ENCODE results near the gene LRP8. TPM values are rescaled to one million over a fixed set of nuclear protein-coding genes. Genes with fewer than 3 reads are reported as not detected.

LRP8 gene
- total RNA-seq, 1 experiment from 2014 or later, result 56.3 TPM

- no peaks in the 10 kb centered on the region for H3K4me1 ChIP-seq (ENCODE audit: control insufficient read depth in 1 of 2, insufficient read depth in 2 of 2, low read length in 2 of 2)
- ATAC-seq (no peak), DNase-seq (ENCODE audit: low read depth, low spot score) (no peak)
- H3K4me3 ChIP-seq (replicated peaks in 1 of 2; ENCODE audit: low read depth in 1 of 2, low read length in 2 of 2), result no peak overlapping the region
- no peak overlapping the region for H2AFZ ChIP-seq (ENCODE audit: low read depth, low read length, poor library complexity, severe bottlenecking)
- no peaks in the 10 kb centered on the region for H3K27me3 ChIP-seq (ENCODE audit: insufficient read depth, low read length)
- H3K9me3 ChIP-seq (ENCODE audit: control insufficient read depth in 1 of 2, insufficient read depth in 1 of 2, low read depth in 1 of 2, low read length in 2 of 2), result no peaks in the 10 kb centered on the region
- H4K20me1 ChIP-seq (ENCODE audit: insufficient read depth), result no peaks in the 10 kb centered on the region
- ChIA-PET POLR2A (no interaction called here), CTCF (no interaction called here), RAD21 (ENCODE audit: low non-redundant PET in 1 of 2, low total read pairs in 2 of 2, uncharacterized antibody in 2 of 2, unreplicated experiment in 2 of 2) (no interaction called here)
- H3K9me2 ChIP-seq (ENCODE audit: insufficient read depth), result no peaks in the 10 kb centered on the region
- no peaks in the 10 kb centered on the region for H3K79me2 ChIP-seq (ENCODE audit: insufficient read depth, low read length)
- intact Hi-C loops (cut with micrococcal nuclease), result no loop called here
- H3K9ac ChIP-seq (ENCODE audit: low read length), result no peak overlapping the region
- TF ChIP-seq CEBPB (IDR thresholded peaks at IDR 0.05; ENCODE audit: low read depth), result no peak
- no peak for TF ChIP-seq EGR1 (IDR thresholded peaks at IDR 0.05; ENCODE audit: low read depth)
- TF ChIP-seq JUND (IDR thresholded peaks at IDR 0.05), result no peak
- TF ChIP-seq SP1 (IDR thresholded peaks at IDR 0.05; ENCODE audit: low read depth), result no peak
- TF ChIP-seq ZFX (IDR thresholded peaks at IDR 0.05), result no peak
- TF ChIP-seq CBX3 (IDR thresholded peaks at IDR 0.05; ENCODE audit: low read depth), result no peak
- no peak for TF ChIP-seq ATF3 (IDR thresholded peaks at IDR 0.05)
- TF ChIP-seq TCF7L2 (IDR thresholded peaks at IDR 0.05; ENCODE audit: borderline replicate concordance, extremely low read depth, insufficient read depth, insufficient read length), result no peak
- TF ChIP-seq RAD21 (IDR thresholded peaks at IDR 0.05; ENCODE audit: low read depth), result no peak
- no peak for TF ChIP-seq MAX (IDR thresholded peaks at IDR 0.05)
- no peak for TF ChIP-seq ELF1 (IDR thresholded peaks at IDR 0.05; ENCODE audit: borderline replicate concordance, low read depth)
- no peak for TF ChIP-seq FOSL1 (IDR thresholded peaks at IDR 0.05; ENCODE audit: low read depth)
- TF ChIP-seq SRF (IDR thresholded peaks at IDR 0.05; ENCODE audit: low read depth), result no peak
- no peak for TF ChIP-seq ZNF274 (IDR thresholded peaks at IDR 0.05; ENCODE audit: low read depth, low read length)
- no peak for TF ChIP-seq CTCF (IDR thresholded peaks at IDR 0.05 in 2 of 3, conservative IDR thresholded peaks at IDR 0.05 in 1 of 3; ENCODE audit: borderline replicate concordance in 1 of 3, insufficient read depth in 1 of 3, low read depth in 2 of 3, low read length in 2 of 3)
- no peak for TF ChIP-seq POLR2AphosphoS5 (IDR thresholded peaks at IDR 0.05; ENCODE audit: low read depth, low read length)
- TF ChIP-seq REST (IDR thresholded peaks at IDR 0.05; ENCODE audit: low read depth), result no peak
- BruUV-seq (replicated peaks), result no TSS peak
- H3K27ac ChIP-seq (ENCODE audit: low read depth, low read length), result no peak overlapping the region
- H3K4me2 ChIP-seq (ENCODE audit: low read length), result no peak overlapping the region
- no peaks in the 10 kb centered on the region; a peak in 1 of 4 replicates for H3K36me3 ChIP-seq (ENCODE audit: control insufficient read depth in 1 of 2, insufficient read depth in 2 of 2, low read length in 2 of 2)
Observed at GRCh38 chr1:53336146-53336545, 8.3 kb upstream of the LRP8 start.
